Measurements from ENCODE around the gene C13orf42.

DNA sequence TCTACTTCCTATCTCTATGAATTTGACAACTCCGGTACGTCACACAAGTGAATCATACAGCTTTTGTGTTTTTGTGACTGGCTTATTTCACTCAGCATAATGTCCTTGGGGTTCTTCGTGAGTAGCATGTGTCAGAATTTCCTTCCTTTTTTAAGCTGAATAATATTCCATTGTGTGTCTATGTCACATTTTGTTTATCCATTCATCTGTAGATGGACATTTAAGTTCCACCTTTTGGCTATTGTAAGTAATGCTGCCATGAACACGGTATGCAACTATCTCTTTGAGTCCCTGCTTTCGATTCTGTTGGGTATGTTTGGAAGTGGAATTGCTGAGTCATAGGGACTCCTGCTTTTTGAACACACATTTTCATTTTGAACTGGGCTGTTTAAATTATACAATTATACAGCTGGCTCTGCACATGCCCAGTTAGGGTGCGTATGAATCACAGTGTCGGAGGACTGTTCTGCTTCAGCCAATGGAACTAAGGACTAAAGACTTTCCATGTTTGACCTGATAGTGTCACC is 43.0 kb upstream of the C13orf42 start:
- TF ChIP-seq, protein P1, sequence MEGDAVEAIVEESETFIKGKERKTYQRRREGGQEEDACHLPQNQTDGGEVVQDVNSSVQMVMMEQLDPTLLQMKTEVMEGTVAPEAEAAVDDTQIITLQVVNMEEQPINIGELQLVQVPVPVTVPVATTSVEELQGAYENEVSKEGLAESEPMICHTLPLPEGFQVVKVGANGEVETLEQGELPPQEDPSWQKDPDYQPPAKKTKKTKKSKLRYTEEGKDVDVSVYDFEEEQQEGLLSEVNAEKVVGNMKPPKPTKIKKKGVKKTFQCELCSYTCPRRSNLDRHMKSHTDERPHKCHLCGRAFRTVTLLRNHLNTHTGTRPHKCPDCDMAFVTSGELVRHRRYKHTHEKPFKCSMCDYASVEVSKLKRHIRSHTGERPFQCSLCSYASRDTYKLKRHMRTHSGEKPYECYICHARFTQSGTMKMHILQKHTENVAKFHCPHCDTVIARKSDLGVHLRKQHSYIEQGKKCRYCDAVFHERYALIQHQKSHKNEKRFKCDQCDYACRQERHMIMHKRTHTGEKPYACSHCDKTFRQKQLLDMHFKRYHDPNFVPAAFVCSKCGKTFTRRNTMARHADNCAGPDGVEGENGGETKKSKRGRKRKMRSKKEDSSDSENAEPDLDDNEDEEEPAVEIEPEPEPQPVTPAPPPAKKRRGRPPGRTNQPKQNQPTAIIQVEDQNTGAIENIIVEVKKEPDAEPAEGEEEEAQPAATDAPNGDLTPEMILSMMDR (IDR thresholded peaks at IDR 0.05): no peak
- TF ChIP-seq POLR2A (IDR thresholded peaks at IDR 0.05): no peak
